ENCODE measurements around the gene KLF13. TPM values are rescaled to one million over a fixed set of nuclear protein-coding genes. Genes with fewer than 3 reads are reported as not detected.

The KLF13 gene
- total and polyA plus RNA-seq, 11 donors = 22.4 to 74.0 (median 56.4) TPM

GRCh38 chr15:31331389-31331788, 4.8 kb downstream of the KLF13 start:
- TF ChIP-seq POLR2A (IDR thresholded peaks at IDR 0.05) (no peak), CTCF (IDR thresholded peaks at IDR 0.05) (no peak)
- Histone ChIP-seq H3K36me3 (peaks cover 0 to 7% (median 0%) of the 10 kb centered on the region in 9 donors), H3K27ac (peak overlapping the region in 10 of 12 donors; percentile 14 to 100 (median 83)), H3K4me1 (peaks cover 7 to 82% (median 76%) of the 10 kb centered on the region in 12 donors), H3K9me3 (no peaks in the 10 kb centered on the region), H3K27me3 (no peaks in the 10 kb centered on the region), H3K4me3 (peak overlapping the region in 1 of 12 donors; percentile 6)
- intact Hi-C loops (cut with DNase I) = loop anchor here in 2 of 10 donors (5.0 kb wide), 2 partner anchors 36 to 106 kb away; no protein-coding TSS in a partner anchor
- no peak for ATAC-seq
- 80 to 90% (median 88%) methylated on average over 4 to 5 of the region's 5 CpGs for WGBS, 4 donors
- DNase-seq = no peak

- Histone ChIP-seq H3K4me3 (no peak overlapping the region), H3K9me3 (no peaks in the 10 kb centered on the region), H3K4me1 (peaks cover 7 to 89% (median 83%) of the 10 kb centered on the region in 12 donors), H3K27ac (peak overlapping the region in 11 of 12 donors; percentile 15 to 100 (median 50)), H3K27me3 (no peaks in the 10 kb centered on the region), H3K36me3 (peaks cover 0 to 7% (median 0%) of the 10 kb centered on the region in 9 donors)
- WGBS, 4 donors = 39 to 50% (median 43%) methylated on average over 9 of the region's 9 CpGs
- ATAC-seq = no peak
- no peak for TF ChIP-seq CTCF (IDR thresholded peaks at IDR 0.05)
- no peak for TF ChIP-seq POLR2A (IDR thresholded peaks at IDR 0.05)
- intact Hi-C loops (cut with DNase I) = loop anchor here in 2 of 10 donors (5.0 kb wide), 2 partner anchors 35 to 105 kb away; no protein-coding TSS in a partner anchor
- no peak for DNase-seq
These were observed 5.5 kb downstream of the KLF13 start for GRCh38 chr15:31332020-31332680.

- WGBS, 4 donors = 63 to 77% (median 68%) methylated on average over 1 of the region's 1 CpG
- ATAC-seq (no peak), DNase-seq (no peak)
- Histone ChIP-seq H3K9me3 (no peaks in the 10 kb centered on the region), H3K27me3 (no peaks in the 10 kb centered on the region), H3K36me3 (peaks cover 0 to 7% (median 0%) of the 10 kb centered on the region in 9 donors), H3K4me1 (peaks cover 7 to 94% (median 89%) of the 10 kb centered on the region in 12 donors), H3K27ac (peak overlapping the region; percentile 15 to 100 (median 46)), H3K4me3 (no peak overlapping the region)
- TF ChIP-seq CTCF (IDR thresholded peaks at IDR 0.05) (no peak), POLR2A (IDR thresholded peaks at IDR 0.05) (no peak)
- intact Hi-C loops (cut with DNase I) = loop anchor here in 2 of 10 donors (5.0 kb wide), 2 partner anchors 35 to 105 kb away; no protein-coding TSS in a partner anchor
These were observed 6.0 kb downstream of the KLF13 start for GRCh38 chr15:31332681-31333071.

GRCh38 chr15:31333119-31333518, 6.5 kb downstream of the KLF13 start:
- no peak for DNase-seq
- no peaks in the 10 kb centered on the region for H3K9me3 ChIP-seq
- intact Hi-C loops (cut with DNase I) = loop anchor here in 2 of 10 donors (5.0 kb wide), 2 partner anchors 34 to 104 kb away; no protein-coding TSS in a partner anchor
- H3K4me1 ChIP-seq = peaks cover 9 to 99% (median 93%) of the 10 kb centered on the region in 12 donors
- 54 to 70% (median 60%) methylated on average over 4 of the region's 4 CpGs for WGBS, 4 donors
- H3K27ac ChIP-seq = peak overlapping the region in 11 of 12 donors; percentile 15 to 100 (median 41)
- H3K4me3 ChIP-seq = no peak overlapping the region
- peaks cover 0 to 7% (median 0%) of the 10 kb centered on the region in 9 donors for H3K36me3 ChIP-seq
- no peaks in the 10 kb centered on the region for H3K27me3 ChIP-seq
- ATAC-seq = no peak
- no peak for TF ChIP-seq CTCF (IDR thresholded peaks at IDR 0.05)
- TF ChIP-seq POLR2A (IDR thresholded peaks at IDR 0.05) = no peak
